ENCODE data around the gene DCAF7.
A peak's percentile ranks its signal among the peaks of the same experiment; 100 is the strongest.

DCAF7 gene

GRCh38 chr17:63550817-63551639 is 751 bp downstream of the DCAF7 start:
- Histone ChIP-seq H3K36me3 (ENCODE audit: control insufficient read depth in 1 of 2, insufficient read depth in 2 of 2, low read length in 2 of 2) (no peaks in the 10 kb centered on the region), H3K9me3 (ENCODE audit: control insufficient read depth in 1 of 2, low read length in 2 of 2) (no peaks in the 10 kb centered on the region), H3K27me3 (ENCODE audit: low read depth, low read length) (no peaks in the 10 kb centered on the region), H3K4me3 (ENCODE audit: low read depth in 1 of 2, low read length in 2 of 2) (peak overlapping the region; percentile 94), H3K27ac (ENCODE audit: low read length) (peak overlapping the region; percentile 85), H3K4me1 (ENCODE audit: control insufficient read depth in 1 of 2, insufficient read depth in 2 of 2, low read length in 2 of 2) (peaks cover 9 to 45% of the 10 kb centered on the region in 2 donors)

- H3K4me1 ChIP-seq (ENCODE audit: control insufficient read depth in 1 of 2, insufficient read depth in 2 of 2, low read length in 2 of 2) = peaks cover 9 to 45% of the 10 kb centered on the region in 2 donors
- H3K27ac ChIP-seq (ENCODE audit: low read length) = no peak overlapping the region
- peak overlapping the region; percentile 9 to 94 for H3K4me3 ChIP-seq (ENCODE audit: low read depth in 1 of 2, low read length in 2 of 2)
- no peaks in the 10 kb centered on the region for H3K9me3 ChIP-seq (ENCODE audit: control insufficient read depth in 1 of 2, low read length in 2 of 2)
- H3K27me3 ChIP-seq (ENCODE audit: low read depth, low read length) = no peaks in the 10 kb centered on the region
- no peaks in the 10 kb centered on the region for H3K36me3 ChIP-seq (ENCODE audit: control insufficient read depth in 1 of 2, insufficient read depth in 2 of 2, low read length in 2 of 2)
Measured at GRCh38 chr17:63552211-63552610, 1.9 kb downstream of the DCAF7 start.

- no peaks in the 10 kb centered on the region for H3K27me3 ChIP-seq (ENCODE audit: low read depth, low read length)
- H3K4me1 ChIP-seq (ENCODE audit: control insufficient read depth in 1 of 2, insufficient read depth in 2 of 2, low read length in 2 of 2) = peaks cover 9 to 41% of the 10 kb centered on the region in 2 donors
- no peak overlapping the region for H3K4me3 ChIP-seq (ENCODE audit: low read depth in 1 of 2, low read length in 2 of 2)
- H3K27ac ChIP-seq (ENCODE audit: low read length) = no peak overlapping the region
- H3K9me3 ChIP-seq (ENCODE audit: control insufficient read depth in 1 of 2, low read length in 2 of 2) = no peaks in the 10 kb centered on the region
- H3K36me3 ChIP-seq (ENCODE audit: control insufficient read depth in 1 of 2, insufficient read depth in 2 of 2, low read length in 2 of 2) = no peaks in the 10 kb centered on the region
Measured at GRCh38 chr17:63555500-63556156, 5.4 kb downstream of the DCAF7 start.

GRCh38 chr17:63557416-63557815 is 7.1 kb downstream of the DCAF7 start:
- Histone ChIP-seq H3K27ac (ENCODE audit: low read length) (no peak overlapping the region), H3K36me3 (ENCODE audit: control insufficient read depth in 1 of 2, insufficient read depth in 2 of 2, low read length in 2 of 2) (no peaks in the 10 kb centered on the region), H3K27me3 (ENCODE audit: low read depth, low read length) (no peaks in the 10 kb centered on the region), H3K9me3 (ENCODE audit: control insufficient read depth in 1 of 2, low read length in 2 of 2) (no peaks in the 10 kb centered on the region), H3K4me1 (ENCODE audit: control insufficient read depth in 1 of 2, insufficient read depth in 2 of 2, low read length in 2 of 2) (peaks cover 4 to 29% of the 10 kb centered on the region in 2 donors), H3K4me3 (ENCODE audit: low read depth in 1 of 2, low read length in 2 of 2) (no peak overlapping the region)

GRCh38 chr17:63558441-63558840 is 8.2 kb downstream of the DCAF7 start:
- Histone ChIP-seq H3K27me3 (ENCODE audit: low read depth, low read length) (no peaks in the 10 kb centered on the region), H3K4me1 (ENCODE audit: control insufficient read depth in 1 of 2, insufficient read depth in 2 of 2, low read length in 2 of 2) (peaks cover under 1 to 19% of the 10 kb centered on the region in 2 donors), H3K27ac (ENCODE audit: low read length) (no peak overlapping the region), H3K9me3 (ENCODE audit: control insufficient read depth in 1 of 2, low read length in 2 of 2) (no peaks in the 10 kb centered on the region), H3K4me3 (ENCODE audit: low read depth in 1 of 2, low read length in 2 of 2) (no peak overlapping the region), H3K36me3 (ENCODE audit: control insufficient read depth in 1 of 2, insufficient read depth in 2 of 2, low read length in 2 of 2) (no peaks in the 10 kb centered on the region)

GRCh38 chr17:63561819-63562218 is 11.5 kb downstream of the DCAF7 start:
- no peak overlapping the region for H3K27ac ChIP-seq (ENCODE audit: low read length)
- H3K9me3 ChIP-seq (ENCODE audit: control insufficient read depth in 1 of 2, low read length in 2 of 2) = no peaks in the 10 kb centered on the region
- no peaks in the 10 kb centered on the region for H3K27me3 ChIP-seq (ENCODE audit: low read depth, low read length)

GRCh38 chr17:63563339-63563738 is 13.1 kb downstream of the DCAF7 start:
- H3K4me3 ChIP-seq (ENCODE audit: low read depth in 1 of 2, low read length in 2 of 2) = no peak overlapping the region
- no peaks in the 10 kb centered on the region for H3K9me3 ChIP-seq (ENCODE audit: control insufficient read depth in 1 of 2, low read length in 2 of 2)
- H3K4me1 ChIP-seq (ENCODE audit: control insufficient read depth in 1 of 2, insufficient read depth in 2 of 2, low read length in 2 of 2) = no peaks in the 10 kb centered on the region
- no peak overlapping the region for H3K27ac ChIP-seq (ENCODE audit: low read length)
- no peaks in the 10 kb centered on the region for H3K36me3 ChIP-seq (ENCODE audit: control insufficient read depth in 1 of 2, insufficient read depth in 2 of 2, low read length in 2 of 2)
- H3K27me3 ChIP-seq (ENCODE audit: low read depth, low read length) = no peaks in the 10 kb centered on the region

More at GRCh38 chr17:63561819-63562218, 11.5 kb downstream of the DCAF7 start:
- Histone ChIP-seq H3K36me3 (ENCODE audit: control insufficient read depth in 1 of 2, insufficient read depth in 2 of 2, low read length in 2 of 2) (no peaks in the 10 kb centered on the region), H3K4me3 (ENCODE audit: low read depth in 1 of 2, low read length in 2 of 2) (no peak overlapping the region), H3K4me1 (ENCODE audit: control insufficient read depth in 1 of 2, insufficient read depth in 2 of 2, low read length in 2 of 2) (no peaks in the 10 kb centered on the region)

GRCh38 chr17:63564562-63564961 is 14.3 kb downstream of the DCAF7 start:
- H3K4me3 ChIP-seq (ENCODE audit: low read depth in 1 of 2, low read length in 2 of 2) = no peak overlapping the region
- H3K9me3 ChIP-seq (ENCODE audit: control insufficient read depth in 1 of 2, low read length in 2 of 2) = no peaks in the 10 kb centered on the region
- H3K4me1 ChIP-seq (ENCODE audit: control insufficient read depth in 1 of 2, insufficient read depth in 2 of 2, low read length in 2 of 2) = no peaks in the 10 kb centered on the region
- H3K27ac ChIP-seq (ENCODE audit: low read length) = no peak overlapping the region
- H3K27me3 ChIP-seq (ENCODE audit: low read depth, low read length) = no peaks in the 10 kb centered on the region
- no peaks in the 10 kb centered on the region for H3K36me3 ChIP-seq (ENCODE audit: control insufficient read depth in 1 of 2, insufficient read depth in 2 of 2, low read length in 2 of 2)

GRCh38 chr17:63567229-63567628 is 17.0 kb downstream of the DCAF7 start:
- Histone ChIP-seq H3K27ac (ENCODE audit: low read length) (no peak overlapping the region), H3K4me1 (ENCODE audit: control insufficient read depth in 1 of 2, insufficient read depth in 2 of 2, low read length in 2 of 2) (no peaks in the 10 kb centered on the region), H3K36me3 (ENCODE audit: control insufficient read depth in 1 of 2, insufficient read depth in 2 of 2, low read length in 2 of 2) (no peaks in the 10 kb centered on the region), H3K4me3 (ENCODE audit: low read depth in 1 of 2, low read length in 2 of 2) (no peak overlapping the region), H3K27me3 (ENCODE audit: low read depth, low read length) (no peaks in the 10 kb centered on the region), H3K9me3 (ENCODE audit: control insufficient read depth in 1 of 2, low read length in 2 of 2) (no peaks in the 10 kb centered on the region)

GRCh38 chr17:63568563-63568962 is 18.3 kb downstream of the DCAF7 start:
- H3K4me1 ChIP-seq (ENCODE audit: control insufficient read depth in 1 of 2, insufficient read depth in 2 of 2, low read length in 2 of 2) = no peaks in the 10 kb centered on the region
- no peak overlapping the region for H3K27ac ChIP-seq (ENCODE audit: low read length)
- no peak overlapping the region for H3K4me3 ChIP-seq (ENCODE audit: low read depth in 1 of 2, low read length in 2 of 2)
- no peaks in the 10 kb centered on the region for H3K9me3 ChIP-seq (ENCODE audit: control insufficient read depth in 1 of 2, low read length in 2 of 2)
- H3K27me3 ChIP-seq (ENCODE audit: low read depth, low read length) = no peaks in the 10 kb centered on the region
- H3K36me3 ChIP-seq (ENCODE audit: control insufficient read depth in 1 of 2, insufficient read depth in 2 of 2, low read length in 2 of 2) = no peaks in the 10 kb centered on the region

- no peaks in the 10 kb centered on the region for H3K4me1 ChIP-seq (ENCODE audit: control insufficient read depth in 1 of 2, insufficient read depth in 2 of 2, low read length in 2 of 2)
- no peak overlapping the region for H3K4me3 ChIP-seq (ENCODE audit: low read depth in 1 of 2, low read length in 2 of 2)
- no peaks in the 10 kb centered on the region for H3K9me3 ChIP-seq (ENCODE audit: control insufficient read depth in 1 of 2, low read length in 2 of 2)
- no peaks in the 10 kb centered on the region for H3K36me3 ChIP-seq (ENCODE audit: control insufficient read depth in 1 of 2, insufficient read depth in 2 of 2, low read length in 2 of 2)
- H3K27ac ChIP-seq (ENCODE audit: low read length) = no peak overlapping the region
- no peaks in the 10 kb centered on the region for H3K27me3 ChIP-seq (ENCODE audit: low read depth, low read length)
Measured at GRCh38 chr17:63571632-63572310, 21.5 kb downstream of the DCAF7 start.

Data from muscle layer of duodenum (tissue), 2 donors.